ENCODE measurements around the gene CEBPA. TPM values are rescaled to one million over a fixed set of nuclear protein-coding genes. Genes with fewer than 3 reads are reported as not detected.
"Not testable (repeated sequence)": the region's sequence is repeated elsewhere in the genome, so short reads cannot be mapped to it uniquely, and the experiment has no call there.

Gene CEBPA
- total RNA-seq, 4 donors from 2014 or later: 36.3 to 160 (median 89.2) TPM

DNA sequence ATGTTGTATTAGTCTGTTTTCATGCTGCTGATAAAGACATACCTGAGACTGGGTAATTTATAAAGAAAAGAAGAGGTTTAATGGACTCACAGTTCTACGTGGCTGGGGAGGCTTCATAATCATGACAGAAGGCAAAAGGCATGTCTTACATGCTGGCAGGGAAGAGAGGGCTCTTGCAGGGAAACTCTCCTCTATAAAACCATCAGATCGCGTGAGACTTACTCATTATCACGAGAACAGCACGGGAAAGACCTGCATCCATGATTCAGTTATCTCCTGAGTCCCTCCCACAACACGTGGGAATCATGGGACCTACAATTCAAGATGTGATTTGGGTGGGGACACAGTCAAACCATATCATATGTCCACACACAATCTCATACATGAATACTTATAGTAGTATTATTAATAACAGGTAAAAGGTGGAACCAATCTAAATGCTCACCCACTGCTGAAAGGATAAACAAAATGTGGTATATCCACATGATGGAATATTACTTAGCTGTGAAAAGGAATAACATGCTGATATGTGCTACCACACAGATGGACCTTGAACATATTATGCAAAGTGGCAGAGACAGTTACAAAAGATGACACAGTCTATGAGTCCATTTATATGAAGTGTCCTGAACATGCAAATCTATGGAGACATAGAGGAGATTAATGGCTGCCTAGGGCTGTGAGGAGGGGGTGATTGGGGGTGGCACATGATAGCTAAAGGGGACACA, 20.9 kb upstream of the CEBPA start:
- H3K9me3 ChIP-seq: peaks cover 0 to 3% (median 0%) of the 10 kb centered on the region in 4 donors
- H3K36me3 ChIP-seq: no peaks in the 10 kb centered on the region
- no peak overlapping the region for H3K27ac ChIP-seq
- no peaks in the 10 kb centered on the region for H3K27me3 ChIP-seq
- TF ChIP-seq, protein P1, sequence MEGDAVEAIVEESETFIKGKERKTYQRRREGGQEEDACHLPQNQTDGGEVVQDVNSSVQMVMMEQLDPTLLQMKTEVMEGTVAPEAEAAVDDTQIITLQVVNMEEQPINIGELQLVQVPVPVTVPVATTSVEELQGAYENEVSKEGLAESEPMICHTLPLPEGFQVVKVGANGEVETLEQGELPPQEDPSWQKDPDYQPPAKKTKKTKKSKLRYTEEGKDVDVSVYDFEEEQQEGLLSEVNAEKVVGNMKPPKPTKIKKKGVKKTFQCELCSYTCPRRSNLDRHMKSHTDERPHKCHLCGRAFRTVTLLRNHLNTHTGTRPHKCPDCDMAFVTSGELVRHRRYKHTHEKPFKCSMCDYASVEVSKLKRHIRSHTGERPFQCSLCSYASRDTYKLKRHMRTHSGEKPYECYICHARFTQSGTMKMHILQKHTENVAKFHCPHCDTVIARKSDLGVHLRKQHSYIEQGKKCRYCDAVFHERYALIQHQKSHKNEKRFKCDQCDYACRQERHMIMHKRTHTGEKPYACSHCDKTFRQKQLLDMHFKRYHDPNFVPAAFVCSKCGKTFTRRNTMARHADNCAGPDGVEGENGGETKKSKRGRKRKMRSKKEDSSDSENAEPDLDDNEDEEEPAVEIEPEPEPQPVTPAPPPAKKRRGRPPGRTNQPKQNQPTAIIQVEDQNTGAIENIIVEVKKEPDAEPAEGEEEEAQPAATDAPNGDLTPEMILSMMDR (IDR thresholded peaks at IDR 0.05): no peak
- TF ChIP-seq POLR2A (IDR thresholded peaks at IDR 0.05): no peak
- no peak overlapping the region for H3K4me3 ChIP-seq
- DNase-seq: no peak
- H3K4me1 ChIP-seq: peaks cover 0 to 4% (median 0%) of the 10 kb centered on the region in 4 donors

DNA sequence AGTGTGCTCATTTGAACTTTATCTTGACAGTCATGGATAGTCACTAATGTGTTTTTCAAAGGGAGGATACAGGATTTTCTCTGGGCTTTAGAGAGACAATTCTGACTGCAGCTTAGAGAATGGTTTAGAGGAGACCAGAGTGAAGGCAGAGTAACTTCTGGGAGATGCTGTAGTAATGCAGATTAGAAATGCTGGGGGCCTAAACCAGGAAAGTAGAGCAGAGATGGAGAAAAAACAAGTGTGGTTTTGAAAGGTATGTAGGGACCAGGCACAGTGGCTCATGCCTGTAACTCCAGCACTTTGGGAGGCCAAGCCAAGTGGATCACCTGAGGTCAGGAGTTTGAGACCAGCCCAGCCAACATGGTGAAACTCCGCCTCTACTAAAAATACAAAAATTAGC, 18.3 kb upstream of the CEBPA start:
- peaks cover 0 to 23% (median 0%) of the 10 kb centered on the region in 4 donors for H3K4me1 ChIP-seq
- TF ChIP-seq POLR2A (IDR thresholded peaks at IDR 0.05): no peak
- TF ChIP-seq, protein P1 (IDR thresholded peaks at IDR 0.05): no peak
- H3K27ac ChIP-seq: no peak overlapping the region
- no peak for DNase-seq
- H3K27me3 ChIP-seq: no peaks in the 10 kb centered on the region
- no peak overlapping the region for H3K4me3 ChIP-seq
- no peaks in the 10 kb centered on the region for H3K9me3 ChIP-seq
- no peaks in the 10 kb centered on the region for H3K36me3 ChIP-seq

DNA sequence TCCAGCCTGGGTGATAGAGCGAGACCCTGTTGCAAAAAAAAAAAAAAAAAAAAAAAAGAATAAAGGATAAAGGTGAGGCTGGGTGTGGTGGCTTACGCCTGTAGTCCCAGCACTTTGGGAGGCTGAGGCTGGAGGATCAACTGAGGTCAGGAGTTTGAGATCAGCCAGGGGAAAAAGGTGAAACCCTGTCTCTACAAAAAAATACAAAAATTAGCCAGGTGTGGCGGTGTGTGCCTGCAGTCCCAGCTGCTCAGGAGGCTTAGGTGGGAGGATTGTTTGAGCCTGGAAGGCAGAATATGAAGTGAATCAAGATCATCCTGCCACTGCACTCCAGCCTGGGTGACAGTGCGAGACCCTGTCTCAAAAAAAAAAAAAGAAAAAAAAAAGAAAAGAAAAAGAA, 15.7 kb upstream of the CEBPA start:
- not testable (repeated sequence) for H3K4me3 ChIP-seq, DNase-seq, H3K36me3 ChIP-seq, H3K27me3 ChIP-seq, H3K9me3 ChIP-seq
- H3K27ac ChIP-seq: peak overlapping the region in 3 of 4 donors; percentile 22 to 86 (median 81)
- peaks cover 0 to 24% (median 0%) of the 10 kb centered on the region in 4 donors for H3K4me1 ChIP-seq

DNA sequence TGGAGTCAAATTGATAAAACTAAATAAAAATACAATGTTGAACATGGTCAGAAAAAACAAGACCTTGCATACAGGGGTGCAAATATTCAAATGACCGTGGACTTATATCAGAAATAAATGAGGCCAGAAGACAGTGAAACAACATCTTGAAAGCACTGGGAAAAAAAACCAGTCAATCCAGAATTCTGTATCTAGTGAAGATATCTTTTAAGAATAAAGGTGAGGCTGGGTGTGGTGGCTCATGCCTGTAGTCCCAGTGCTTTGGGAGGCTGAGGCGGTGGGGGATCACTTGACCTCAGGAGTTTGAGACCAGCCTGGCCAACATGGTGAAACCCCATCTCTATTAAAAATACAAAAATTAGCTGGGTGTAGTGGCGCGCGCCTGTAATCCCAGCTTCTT, 15.2 kb upstream of the CEBPA start:
- TF ChIP-seq, protein P1 (IDR thresholded peaks at IDR 0.05): no peak
- no peak for TF ChIP-seq POLR2A (IDR thresholded peaks at IDR 0.05)
- no peaks in the 10 kb centered on the region for H3K27me3 ChIP-seq
- DNase-seq: no peak
- no peaks in the 10 kb centered on the region for H3K9me3 ChIP-seq
- no peak overlapping the region for H3K4me3 ChIP-seq
- H3K27ac ChIP-seq: peak overlapping the region in 3 of 4 donors; percentile 75 to 86 (median 81)
- no peaks in the 10 kb centered on the region for H3K36me3 ChIP-seq
- H3K4me1 ChIP-seq: peaks cover 0 to 24% (median 0%) of the 10 kb centered on the region in 4 donors

DNA sequence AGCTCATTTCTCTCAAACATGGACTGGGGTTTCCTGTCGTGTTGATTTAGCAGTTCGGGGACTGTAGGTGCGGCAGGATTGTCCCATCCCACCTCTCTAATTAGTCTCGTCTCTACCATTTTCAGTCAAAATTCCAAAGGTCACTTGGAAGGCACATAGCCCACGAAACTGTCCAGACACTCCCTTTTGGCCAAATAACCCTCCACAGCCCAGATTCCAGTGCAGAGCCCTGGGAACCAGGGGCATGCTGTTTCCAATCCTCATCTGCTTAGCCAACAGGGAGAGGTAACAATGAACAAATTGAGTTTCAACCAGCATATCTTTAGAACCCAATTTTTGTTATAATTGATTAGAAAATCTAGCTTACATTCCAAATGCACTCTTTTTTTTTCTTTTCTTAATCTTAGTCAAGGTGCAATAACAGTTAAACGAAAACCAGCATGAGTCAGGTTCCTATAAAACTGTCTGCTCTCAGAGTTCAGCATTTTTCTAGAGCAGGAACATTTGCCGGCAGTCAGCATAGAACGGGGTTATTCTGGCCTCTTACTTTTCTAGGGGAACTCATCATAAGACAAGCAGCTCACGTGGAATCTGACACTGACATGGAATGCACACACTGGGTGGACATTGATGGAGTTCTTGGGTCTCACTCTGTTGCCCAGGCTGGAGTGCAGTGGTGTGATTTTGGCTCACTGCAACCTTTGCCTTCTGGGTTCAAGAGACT, 14.4 kb upstream of the CEBPA start:
- Histone ChIP-seq H3K36me3 (no peaks in the 10 kb centered on the region), H3K4me1 (peaks cover 0 to 24% (median 0%) of the 10 kb centered on the region in 4 donors), H3K27ac (peak overlapping the region in 3 of 4 donors; percentile 75 to 86 (median 81)), H3K9me3 (no peaks in the 10 kb centered on the region), H3K4me3 (no peak overlapping the region), H3K27me3 (no peaks in the 10 kb centered on the region)
- peak in 2 of 3 donors; percentile 57 for DNase-seq
- no peak for TF ChIP-seq POLR2A (IDR thresholded peaks at IDR 0.05)
- TF ChIP-seq, protein P1 (IDR thresholded peaks at IDR 0.05): no peak

DNA sequence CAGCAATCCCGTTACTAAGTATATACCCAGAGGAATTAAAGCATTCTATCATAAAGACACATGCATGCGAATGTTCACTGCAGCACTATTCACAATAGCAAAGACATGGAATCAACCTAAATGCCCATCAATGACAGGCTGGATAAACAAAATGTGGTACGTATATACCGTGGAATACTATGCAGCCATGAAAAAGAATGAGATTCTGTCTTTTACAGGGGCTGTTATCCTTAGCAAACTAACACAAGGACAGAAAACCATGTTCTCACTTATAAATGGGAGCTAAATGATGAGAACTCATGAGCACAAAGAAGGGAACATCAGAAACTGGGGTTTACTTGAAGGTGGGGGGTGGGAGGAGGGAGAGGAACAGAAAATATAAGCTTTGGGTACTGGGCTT, 10.5 kb upstream of the CEBPA start:
- not testable (repeated sequence) for H3K36me3 ChIP-seq, H3K9me3 ChIP-seq, DNase-seq, H3K27me3 ChIP-seq, H3K27ac ChIP-seq, H3K4me3 ChIP-seq
- peaks cover 0 to 22% (median 4%) of the 10 kb centered on the region in 4 donors for H3K4me1 ChIP-seq
